K562 (cell line): ENCODE data around the gene PTCH1. TPM values are rescaled to one million over a fixed set of nuclear protein-coding genes. Genes with fewer than 3 reads are reported as not detected.

ENCODE experiments used
- BRD4 ChIP-seq: fragments of 200-600 bp; sonication (generic); IDR thresholded peaks from 2 replicates; pipeline ENCODE4 v1.6.1; 2017; ENCODE audit warnings: inconsistent platforms
- BRD9 ChIP-seq: fragments of 450-650 bp; IDR thresholded peaks from 2 replicates; pipeline ENCODE4 v1.6.1; 2018; ENCODE audit warnings: low read depth; ENCODE audit not compliant: partially characterized antibody
- CBFA2T3 ChIP-seq: fragments of 450-650 bp; IDR thresholded peaks from 2 replicates; pipeline ENCODE4 v1.6.1; 2017
- CTCFL ChIP-seq: IDR thresholded peaks from 2 replicates; pipeline ENCODE4 v1.6.1; 2011; ENCODE audit warnings: borderline replicate concordance, low read depth, mild to moderate bottlenecking, moderate library complexity, low read length; ENCODE audit not compliant: insufficient read depth, poor library complexity, severe bottlenecking
- EHMT2 ChIP-seq: fragments of 450-650 bp; IDR thresholded peaks from 2 replicates; pipeline ENCODE4 v1.6.1; 2018; ENCODE audit warnings: antibody characterized with exemption
- FOXP1 ChIP-seq: sonication (generic); formaldehyde crosslinking; IDR thresholded peaks from 2 replicates; pipeline ENCODE4 v1.8.0; 2022; ENCODE audit warnings: mild to moderate bottlenecking, missing genetic modification reagents
- HMGN3 ChIP-seq: IDR thresholded peaks from 2 replicates; pipeline ENCODE4 v1.6.1; 2011; ENCODE audit warnings: borderline replicate concordance, low read depth, mild to moderate bottlenecking, mixed read lengths, low read length; ENCODE audit not compliant: insufficient read length; ENCODE audit errors: extremely low read depth
- IRF1 ChIP-seq: sonication (generic); formaldehyde crosslinking; IDR thresholded peaks from 2 replicates; pipeline ENCODE4 v1.8.0; 2022; ENCODE audit warnings: missing genetic modification reagents, mild to moderate bottlenecking, borderline replicate concordance
- MAZ ChIP-seq, 2 experiments: fragments of 450-650 bp in 1 of 2; sonication (generic) in 1 of 2; formaldehyde crosslinking; IDR thresholded peaks in 1 of 2; conservative IDR thresholded peaks in 1 of 2; 2 replicates each; pipeline versions ENCODE4 v1.4.0 to v1.5.0; 2020; ENCODE audit warnings: mild to moderate bottlenecking in 1 of 2, missing genetic modification reagents in 1 of 2
- PHTF2 ChIP-seq: fragments of 250-450 bp; sonication (Bioruptor Pico); IDR thresholded peaks from 2 replicates; pipeline ENCODE4 v1.5.0; 2021; ENCODE audit warnings: mild to moderate bottlenecking
- SNAPC5 ChIP-seq: fragments of 250-450 bp; sonication (Bioruptor Pico); IDR thresholded peaks from 2 replicates; pipeline ENCODE4 v1.8.0; 2021; ENCODE audit warnings: moderate library complexity, mild to moderate bottlenecking, inconsistent platforms
- SOX6 ChIP-seq: fragments of 450-650 bp; IDR thresholded peaks from 2 replicates; pipeline ENCODE4 v1.6.1; 2014; ENCODE audit warnings: mild to moderate bottlenecking
- STAT5B ChIP-seq: fragments of 250-450 bp; sonication (Bioruptor Pico); IDR thresholded peaks from 2 replicates; pipeline ENCODE4 v1.8.0; 2021; ENCODE audit warnings: mild to moderate bottlenecking, inconsistent platforms
- VEZF1 ChIP-seq: fragments of 200-800 bp; sonication (Bioruptor generic); IDR thresholded peaks from 2 replicates; pipeline ENCODE4 v1.6.1; 2017; ENCODE audit warnings: missing genetic modification characterization, missing compliant biosample characterization
- ZBTB17 ChIP-seq: fragments of 450-650 bp; formaldehyde crosslinking; IDR thresholded peaks from 2 replicates; pipeline ENCODE4 v1.4.0; 2020; ENCODE audit warnings: mild to moderate bottlenecking
- ZKSCAN3 ChIP-seq: fragments of 250-450 bp; sonication (Bioruptor Pico); IDR thresholded peaks from 2 replicates; pipeline ENCODE4 v1.4.0; 2020
- ZNF12 ChIP-seq: sonication (generic); formaldehyde crosslinking; IDR thresholded peaks from 2 replicates; pipeline ENCODE4 v1.4.0; 2020; ENCODE audit warnings: mild to moderate bottlenecking, missing genetic modification reagents
- ZNF449 ChIP-seq: fragments of 250-450 bp; sonication (Bioruptor Pico); IDR thresholded peaks from 2 replicates; pipeline ENCODE4 v1.8.0; 2022; ENCODE audit warnings: moderate library complexity, mild to moderate bottlenecking, inconsistent platforms
- ZNF639 ChIP-seq, 2 experiments: fragments of 200-800 bp in 1 of 2; sonication (Bioruptor generic) in 1 of 2; sonication (generic) in 1 of 2; formaldehyde crosslinking in 1 of 2; IDR thresholded peaks in 1 of 2; conservative IDR thresholded peaks in 1 of 2; 2 replicates each; pipeline versions ENCODE4 v1.5.0 to v1.6.1; 2016 to 2020; ENCODE audit warnings: missing compliant biosample characterization in 1 of 2, missing genetic modification characterization in 1 of 2, missing genetic modification reagents in 1 of 2
- polyA plus RNA-seq, 8 experiments: library from polyadenylated mRNA; depleted of rRNA in 4 of 8; stranded (reverse) in 5 of 8; unstranded in 3 of 8; fragments of >200 nt; fragmentation: Nextera tagmentation in 2 of 8; fragmentation: Illumina TruSeq in 1 of 8; extraction: Ambion mirVana in 2 of 8; extraction: Trizol in 1 of 8; gene quantifications; 2 replicates each; pipeline versions ENCODE4 v1.2.1 to v1.2.3, GENCODE V29; 2011 to 2014; ENCODE audit warnings: inconsistent platforms in 1 of 8, missing spikeins in 1 of 8
- total RNA-seq, 7 experiments: library from RNA; depleted of rRNA in 6 of 7; stranded (reverse); fragments of >200 nt in 6 of 7; fragmentation: Illumina TruSeq in 2 of 7; extraction: Trizol in 2 of 7; gene quantifications; 2 replicates each; pipeline versions ENCODE4 v1.2.1 to v1.2.3, GENCODE V29; 2011 to 2021; ENCODE audit warnings: low replicate concordance in 1 of 7

The PTCH1 gene
- total and polyA plus RNA-seq, 9 of the 15 experiments (the other 6 are each of a cell fraction or from before 2014, with no cell fraction given): 0.70 to 9.9 (median 3.8) TPM

GRCh38 chr9:95462249-95463147, 54.3 kb downstream of the PTCH1 start (continued):
- peak in 1 of 2 experiments; percentile 94; a peak in 2 of 4 replicates for TF ChIP-seq ZNF639 (CRISPR knock-in tag; conservative IDR thresholded peaks at IDR 0.05 in 1 of 2, IDR thresholded peaks at IDR 0.05 in 1 of 2)
- TF ChIP-seq SNAPC5 (CRISPR knock-in tag): no peak
- TF ChIP-seq IRF1 (CRISPR knock-in tag): no peak
- no peak for TF ChIP-seq STAT5B
- TF ChIP-seq ZBTB17 (CRISPR knock-in tag): no peak
- no peak for TF ChIP-seq PHTF2
- no peak for TF ChIP-seq ZNF12 (CRISPR knock-in tag)
- peak; percentile 95 for TF ChIP-seq SOX6
- TF ChIP-seq ZKSCAN3: no peak
- TF ChIP-seq BRD4: no peak
- TF ChIP-seq BRD9: peak; percentile 31
- peak; percentile 72 for TF ChIP-seq FOXP1 (CRISPR knock-in tag)
- peak; percentile 92 for TF ChIP-seq HMGN3
- peak; percentile 99 for TF ChIP-seq CBFA2T3
- TF ChIP-seq VEZF1 (CRISPR knock-in tag): peak; percentile 100
- no peak for TF ChIP-seq CTCFL
- peak; percentile 80 for TF ChIP-seq ZNF449
- peak; percentile 53; the same call in 1 of the 2 replicates for TF ChIP-seq EHMT2
- TF ChIP-seq MAZ (CRISPR knock-in tag; conservative IDR thresholded peaks at IDR 0.05 in 1 of 2, IDR thresholded peaks at IDR 0.05 in 1 of 2): peak; percentile 91 to 95
